NB4 (cell line): ENCODE measurements around the gene IL31.

Source experiments
- POLR2A ChIP-seq: IDR thresholded peaks from 2 replicates; pipeline ENCODE4 v1.6.1; 2011; ENCODE audit warnings: mild to moderate bottlenecking; ENCODE audit not compliant: insufficient read length; ENCODE audit errors: extremely low read depth
- TF ChIP-seq, protein P1 (sequence below): IDR thresholded peaks from one replicate; pipeline ENCODE4 v1.5.1; 2012; ENCODE audit warnings: low read depth, low read length

DNA sequence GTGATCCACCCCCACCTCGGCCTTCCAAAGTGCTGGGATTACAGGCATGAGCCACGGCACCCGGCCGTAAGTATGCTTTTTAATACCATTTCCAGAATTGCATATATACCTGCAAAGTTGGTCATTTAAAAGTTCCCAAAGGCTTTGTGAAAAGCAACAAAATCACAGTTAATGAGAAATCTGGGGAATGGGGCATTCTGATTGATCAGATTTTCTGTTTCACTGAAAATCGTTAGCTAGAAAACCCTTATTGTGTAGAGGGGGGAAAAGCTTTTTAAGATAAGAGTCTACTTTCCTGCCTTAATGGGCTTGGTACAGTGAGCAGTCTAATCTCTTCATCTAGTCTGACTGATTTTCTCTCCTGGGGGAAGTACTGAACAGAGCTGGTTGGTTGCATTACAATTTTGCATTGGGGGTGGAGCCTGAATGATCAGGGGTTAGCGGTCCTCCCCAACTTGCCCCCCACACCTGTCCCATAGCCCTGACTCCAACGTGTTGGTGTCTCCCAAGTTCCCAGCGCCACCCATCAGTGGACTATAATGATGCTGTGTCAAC, 23.8 kb downstream of the IL31 start:
- TF ChIP-seq, protein P1, sequence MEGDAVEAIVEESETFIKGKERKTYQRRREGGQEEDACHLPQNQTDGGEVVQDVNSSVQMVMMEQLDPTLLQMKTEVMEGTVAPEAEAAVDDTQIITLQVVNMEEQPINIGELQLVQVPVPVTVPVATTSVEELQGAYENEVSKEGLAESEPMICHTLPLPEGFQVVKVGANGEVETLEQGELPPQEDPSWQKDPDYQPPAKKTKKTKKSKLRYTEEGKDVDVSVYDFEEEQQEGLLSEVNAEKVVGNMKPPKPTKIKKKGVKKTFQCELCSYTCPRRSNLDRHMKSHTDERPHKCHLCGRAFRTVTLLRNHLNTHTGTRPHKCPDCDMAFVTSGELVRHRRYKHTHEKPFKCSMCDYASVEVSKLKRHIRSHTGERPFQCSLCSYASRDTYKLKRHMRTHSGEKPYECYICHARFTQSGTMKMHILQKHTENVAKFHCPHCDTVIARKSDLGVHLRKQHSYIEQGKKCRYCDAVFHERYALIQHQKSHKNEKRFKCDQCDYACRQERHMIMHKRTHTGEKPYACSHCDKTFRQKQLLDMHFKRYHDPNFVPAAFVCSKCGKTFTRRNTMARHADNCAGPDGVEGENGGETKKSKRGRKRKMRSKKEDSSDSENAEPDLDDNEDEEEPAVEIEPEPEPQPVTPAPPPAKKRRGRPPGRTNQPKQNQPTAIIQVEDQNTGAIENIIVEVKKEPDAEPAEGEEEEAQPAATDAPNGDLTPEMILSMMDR = no peak
- TF ChIP-seq POLR2A = no peak
